Adrenal gland (tissue), 12 donors: ENCODE measurements around the gene SCN3A. TPM values are rescaled to one million over a fixed set of nuclear protein-coding genes. Genes with fewer than 3 reads are reported as not detected.

ENCODE experiments used
- DNase-seq, 7 donors: peaks; one replicate each; pipeline ENCODE4 v3.0.0-alpha.2; 2019 to 2020
- H3K27ac ChIP-seq, 5 donors: fragments of 200-600 bp; sonication (generic) in 4 of 5; 1 replicate in 3 of 5; 2 replicates in 2 of 5; pipeline versions ENCODE4 v1.5.1 to v1.8.0; 2016 to 2020; ENCODE audit warnings: mild to moderate bottlenecking in 1 of 5
- H3K27me3 ChIP-seq: fragments of 200-600 bp; 2 replicates; pipeline ENCODE4 v1.8.0; 2021
- H3K36me3 ChIP-seq, 2 donors: fragments of 200-600 bp; replicated peaks in 1 of 2; 1 replicate in 1 of 2; 2 replicates in 1 of 2; pipeline versions ENCODE4 v1.5.1 to v1.8.0; 2018 to 2022
- H3K4me1 ChIP-seq, 2 donors: fragments of 200-600 bp; replicated peaks in 1 of 2; 1 replicate in 1 of 2; 2 replicates in 1 of 2; pipeline versions ENCODE4 v1.5.1 to v1.8.0; 2018 to 2021
- H3K4me3 ChIP-seq, 4 donors: fragments of 200-600 bp; sonication (generic) in 3 of 4; one replicate each; pipeline ENCODE4 v1.5.1; 2016 to 2018
- H3K9me3 ChIP-seq, 3 donors: fragments of 200-600 bp; sonication (generic) in 1 of 3; replicated peaks in 1 of 3; 1 replicate in 2 of 3; 2 replicates in 1 of 3; pipeline versions ENCODE4 v1.5.1 to v1.8.0; 2016 to 2021
- CTCF ChIP-seq, 6 experiments: fragments of 450-650 bp in 4 of 6; fragments of 200-600 bp in 2 of 6; sonication (generic) in 1 of 6; IDR thresholded peaks; 1 replicate in 5 of 6; 2 replicates in 1 of 6; pipeline versions ENCODE4 v1.5.1 to v1.8.0; 2016 to 2021; ENCODE audit warnings: antibody characterized with exemption in 6 of 6, mild to moderate bottlenecking in 2 of 6, moderate library complexity in 1 of 6
- POLR2A ChIP-seq, 2 donors: fragments of 450-650 bp; IDR thresholded peaks; one replicate each; pipeline ENCODE4 v1.6.1; 2017; ENCODE audit warnings: antibody characterized with exemption in 2 of 2, mild to moderate bottlenecking in 2 of 2, moderate library complexity in 1 of 2
- WGBS, 4 donors: extraction: QIAGEN DNeasy Blood & Tissue Kit in 2 of 4; methylation state at CpG; one replicate each; pipeline versions ENCODE4 v1.1.5 to v1.1.7; 2013 to 2017; 5-methylcytosine and 5-hydroxymethylcytosine counted together
- intact Hi-C, 2 donors: fragments of 100-400 bp; cut with DNase I; formaldehyde crosslinking; loops; one replicate each; pipeline versions ENCODE4 v1.14.1 to v1.15.0; 2022 to 2023
- polyA plus RNA-seq, 3 donors: library from polyadenylated mRNA; stranded (reverse); fragments of 200-250 nt in 2 of 3; fragments of 350-450 nt in 1 of 3; fragmentation: Illumina TruSeq in 1 of 3; extraction: RNeasy Lipid Tissue Mini Kit (QIAGEN cat#74804) in 1 of 3; gene quantifications; one replicate each; pipeline ENCODE4 v1.2.3, GENCODE V29; 2013 to 2014
- total RNA-seq, 9 donors: library from RNA; depleted of rRNA in 4 of 9; stranded (reverse); fragments of >200 nt in 4 of 9; fragments of 120-200 nt in 1 of 9; fragmentation: NEBNext Ultra II Directional in 1 of 9; extraction: Animal tissue kit (Norgen Biotek cat#: 25700) in 1 of 9; gene quantifications; one replicate each; pipeline versions ENCODE4 v1.1.0 to v1.2.4, GENCODE V29; 2013 to 2023
- donor health status: healthy with polysubstance abuse.
- donor health status: Bipolar disorder and iron deficiency.
- donor health status: DM: yes; HTN: yes; CAD: no.
- donor health status: DM: no; HTN: no; CAD: no.
- donor health status: DM: no; HTN: no; CAD: no.
- donor health status: DM: yes; HTN: yes; CAD: no.

Gene SCN3A
- total and polyA plus RNA-seq, 12 donors: 0.17 to 4.7 (median 0.90) TPM

DNA sequence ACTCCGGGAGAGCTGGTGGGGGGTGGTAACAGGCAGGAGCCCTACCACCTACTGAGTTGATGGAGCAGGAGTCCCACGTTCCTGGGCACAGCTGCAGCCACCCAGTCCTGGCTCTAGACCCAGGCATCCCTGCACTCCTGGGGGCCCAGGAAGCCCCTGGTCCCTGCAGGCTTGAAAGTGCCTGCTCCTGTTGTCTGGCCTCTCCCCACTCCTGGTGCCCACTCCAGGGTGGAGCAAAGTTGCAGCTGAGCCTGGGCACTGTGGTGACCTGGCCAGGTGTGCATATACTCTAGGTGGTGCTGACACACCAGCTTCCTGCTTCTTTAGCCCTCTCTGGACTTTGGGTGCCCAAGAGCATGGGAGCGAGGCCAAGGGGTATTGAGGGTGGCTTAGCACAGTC is 129.5 kb downstream of the SCN3A start:
- TF ChIP-seq CTCF (IDR thresholded peaks at IDR 0.05): no peak
- TF ChIP-seq POLR2A (IDR thresholded peaks at IDR 0.05): no peak
- 57 to 100% (median 64%) methylated on average over 2 to 3 of the region's 3 CpGs for WGBS, 4 donors
- H3K9me3 ChIP-seq: no peaks in the 10 kb centered on the region

GRCh38 chr2:165070076-165070475 is 133.8 kb downstream of the SCN3A start:
- peaks cover 3% of the 10 kb centered on the region for H3K27me3 ChIP-seq
- WGBS, 4 donors: 66 to 78% (median 74%) methylated on average over 9 of the region's 9 CpGs
- H3K9me3 ChIP-seq: no peaks in the 10 kb centered on the region
- DNase-seq: no peak
- no peak for TF ChIP-seq POLR2A (IDR thresholded peaks at IDR 0.05)
- no peak for TF ChIP-seq CTCF (IDR thresholded peaks at IDR 0.05)
- intact Hi-C loops: no loop called here
- peaks cover 0 to 8% of the 10 kb centered on the region in 2 donors for H3K4me1 ChIP-seq
- no peak overlapping the region for H3K27ac ChIP-seq
- no peaks in the 10 kb centered on the region for H3K36me3 ChIP-seq
- H3K4me3 ChIP-seq: no peak overlapping the region

More for the DNA sequence above, 129.5 kb downstream of the SCN3A start:
- H3K27me3 ChIP-seq: no peaks in the 10 kb centered on the region
- H3K27ac ChIP-seq: no peak overlapping the region
- no peaks in the 10 kb centered on the region for H3K4me1 ChIP-seq
- no peak for DNase-seq
- no peaks in the 10 kb centered on the region for H3K36me3 ChIP-seq
- H3K4me3 ChIP-seq: no peak overlapping the region
- intact Hi-C loops: no loop called here

GRCh38 chr2:165069151-165069550 is 134.7 kb downstream of the SCN3A start:
- peaks cover 3% of the 10 kb centered on the region for H3K27me3 ChIP-seq
- intact Hi-C loops: no loop called here
- no peak for DNase-seq
- H3K4me1 ChIP-seq: peaks cover 0 to 8% of the 10 kb centered on the region in 2 donors
- WGBS, 4 donors: 63 to 80% (median 78%) methylated on average over 1 of the region's 1 CpG
- no peaks in the 10 kb centered on the region for H3K36me3 ChIP-seq
- TF ChIP-seq POLR2A (IDR thresholded peaks at IDR 0.05): no peak
- TF ChIP-seq CTCF (IDR thresholded peaks at IDR 0.05): no peak
- H3K4me3 ChIP-seq: no peak overlapping the region
- H3K27ac ChIP-seq: no peak overlapping the region
- H3K9me3 ChIP-seq: no peaks in the 10 kb centered on the region

DNA sequence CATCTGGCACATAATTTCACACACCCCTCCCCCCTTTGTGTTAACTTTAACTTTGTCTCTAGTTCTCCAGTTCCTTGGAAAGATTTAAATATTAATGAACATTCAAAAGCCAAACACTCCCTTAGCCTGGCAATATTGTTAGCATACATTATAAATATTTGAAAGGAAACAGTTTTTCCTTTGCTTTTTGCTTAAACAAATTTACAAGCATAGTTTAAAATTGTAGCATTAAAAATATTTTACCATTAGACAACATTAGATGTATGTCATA is 135.4 kb downstream of the SCN3A start:
- TF ChIP-seq CTCF (IDR thresholded peaks at IDR 0.05) (no peak), POLR2A (IDR thresholded peaks at IDR 0.05) (no peak)
- Histone ChIP-seq H3K4me3 (no peak overlapping the region), H3K27ac (no peak overlapping the region), H3K4me1 (peaks cover 0 to 8% of the 10 kb centered on the region in 2 donors), H3K36me3 (no peaks in the 10 kb centered on the region), H3K9me3 (no peaks in the 10 kb centered on the region), H3K27me3 (peaks cover 3% of the 10 kb centered on the region)
- no peak for DNase-seq
- intact Hi-C loops: no loop called here
